DMS 273 (cell line): Measurements from ENCODE around the gene PTPRE.
A peak's percentile ranks its signal among the peaks of the same experiment; 100 is the strongest.

Source experiments
- DNase-seq: peaks from one replicate; lab custom pipeline; 2025; ENCODE audit not compliant: unreplicated experiment; lab: John Stamatoyannopoulos, UW

Gene PTPRE

DNA sequence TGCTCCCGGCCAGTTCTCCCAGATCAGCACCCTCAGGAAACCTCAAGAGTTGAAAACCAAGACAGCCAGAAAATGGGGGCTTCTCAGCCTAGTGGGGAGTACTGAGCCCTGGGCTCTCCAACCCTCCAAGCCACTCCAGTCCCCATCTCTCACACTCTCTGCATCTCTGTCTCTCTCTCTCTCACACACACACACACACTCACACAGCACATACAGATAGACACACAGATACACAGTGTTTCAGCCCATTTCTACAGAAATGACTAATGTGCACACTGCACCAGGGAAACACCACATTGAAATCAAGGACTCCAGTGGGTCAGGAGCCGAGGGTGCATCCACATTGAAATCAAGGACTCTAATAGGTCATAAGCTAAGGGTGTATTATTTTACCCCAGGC lies 111.8 kb downstream of the PTPRE start:
- no peak for DNase-seq

- DNase-seq = no peak
Observed at GRCh38 chr10:128022261-128023196, 115.6 kb downstream of the PTPRE start.

DNA sequence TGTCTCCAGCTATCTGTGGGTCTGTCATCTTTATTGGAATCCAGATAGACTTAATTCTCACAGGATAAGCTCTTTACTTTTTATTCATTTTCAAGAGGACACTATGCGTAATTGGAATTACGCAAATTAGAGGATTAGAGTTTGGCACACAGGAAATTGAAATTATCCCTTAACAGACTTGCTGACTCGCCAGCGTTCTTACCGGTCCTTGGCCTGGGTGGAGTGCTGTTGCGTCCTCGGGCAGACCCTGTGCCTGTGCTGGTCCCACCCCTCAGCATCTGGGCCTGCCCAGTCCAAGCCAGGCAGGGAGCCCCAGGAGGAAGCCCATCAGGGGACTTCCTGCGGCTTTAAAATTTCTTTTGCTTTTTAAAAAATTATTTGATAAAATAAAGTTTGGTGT lies 117.5 kb downstream of the PTPRE start:
- DNase-seq = no peak

DNA sequence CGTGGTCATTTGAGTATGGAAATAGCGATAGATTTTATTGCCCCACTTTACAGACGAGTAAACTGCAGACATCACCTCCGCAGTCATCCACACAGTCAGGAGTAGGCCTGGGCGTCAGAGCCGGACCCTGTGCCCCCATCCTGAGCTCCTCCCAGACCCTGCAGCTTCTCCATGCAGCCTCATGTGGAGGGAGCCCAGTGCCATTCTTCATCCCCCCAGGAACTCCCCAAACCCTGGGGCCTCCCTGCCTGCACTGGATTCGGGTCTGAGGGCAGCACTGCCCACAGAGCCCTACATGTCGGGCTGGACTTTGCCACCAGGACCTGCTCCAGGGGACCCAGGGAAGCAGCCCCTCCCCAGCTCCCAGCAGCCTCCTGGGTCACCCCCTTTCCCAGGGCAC lies 118.5 kb downstream of the PTPRE start:
- no peak for DNase-seq

DNA sequence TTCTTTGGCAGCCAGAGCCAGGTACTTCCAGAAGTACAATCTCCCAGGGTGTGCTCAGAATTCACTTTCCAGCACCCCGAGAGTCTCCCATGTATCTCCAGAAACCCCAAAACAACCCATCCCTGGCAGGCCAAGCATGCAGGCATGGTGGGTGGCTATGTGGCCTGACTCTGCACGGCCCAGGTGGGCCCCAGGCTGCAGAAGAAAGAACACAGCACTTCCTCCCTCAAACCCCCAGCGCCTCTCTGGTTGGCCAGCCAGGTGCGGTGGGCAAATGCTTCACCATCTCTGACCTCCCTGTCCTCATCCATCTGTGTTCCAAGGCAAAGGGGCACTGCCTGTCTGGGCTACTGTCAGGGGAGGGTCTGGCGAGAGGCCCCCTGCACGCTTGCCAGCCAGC lies 119.0 kb downstream of the PTPRE start:
- DNase-seq = no peak

DNA sequence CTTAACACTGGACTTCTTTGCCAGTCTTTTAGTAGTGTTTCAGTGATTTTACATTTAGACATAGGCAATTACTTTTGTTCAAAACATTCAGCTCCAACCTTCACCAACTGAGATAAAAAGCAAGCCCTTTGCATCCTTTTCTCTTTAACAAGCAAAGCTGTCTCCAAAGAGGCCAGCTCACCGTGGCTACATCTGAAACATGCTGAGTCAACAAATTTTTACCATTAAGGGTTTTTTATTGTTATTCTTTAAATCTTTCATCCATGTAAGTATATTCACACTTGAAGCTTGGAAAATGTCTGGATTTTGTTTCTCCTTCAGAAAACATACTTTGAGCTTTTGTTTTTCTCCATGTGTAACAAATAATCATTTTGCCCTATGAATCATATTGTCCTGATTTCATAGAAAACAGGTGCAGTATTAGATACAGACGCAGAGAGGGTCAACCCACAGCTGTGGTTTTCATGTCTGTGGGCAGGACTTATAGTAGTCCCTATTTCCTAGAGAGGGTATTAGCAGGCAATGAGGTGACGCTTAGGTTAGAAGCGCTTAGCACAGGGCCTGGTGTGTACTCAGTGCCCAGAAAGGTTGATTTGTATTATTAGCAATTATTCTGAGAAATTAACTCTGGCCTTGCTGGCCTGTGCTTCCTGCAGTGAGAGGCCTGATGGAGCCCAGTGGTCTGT lies 119.9 kb downstream of the PTPRE start:
- DNase-seq = no peak

DNA sequence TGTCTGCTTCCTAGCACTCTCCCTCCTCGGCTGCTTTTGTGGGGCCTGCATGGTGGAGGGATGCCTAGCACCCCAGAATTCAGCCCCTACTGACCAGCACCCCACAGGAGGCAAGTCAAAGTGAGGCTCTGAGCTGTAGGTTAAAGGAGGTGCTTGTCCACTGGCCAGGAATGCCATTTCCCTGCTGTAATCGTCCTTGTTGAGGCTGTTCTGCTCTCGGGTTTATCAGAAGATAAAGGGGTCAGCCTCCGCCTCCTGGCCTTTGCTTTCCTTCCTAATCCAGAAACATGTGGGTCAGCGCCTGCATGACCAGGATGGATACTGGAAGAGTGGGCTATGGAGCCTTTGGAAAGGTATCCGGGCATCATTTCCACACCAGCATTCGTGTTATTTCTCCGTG lies 120.4 kb downstream of the PTPRE start:
- DNase-seq = no peak

DNA sequence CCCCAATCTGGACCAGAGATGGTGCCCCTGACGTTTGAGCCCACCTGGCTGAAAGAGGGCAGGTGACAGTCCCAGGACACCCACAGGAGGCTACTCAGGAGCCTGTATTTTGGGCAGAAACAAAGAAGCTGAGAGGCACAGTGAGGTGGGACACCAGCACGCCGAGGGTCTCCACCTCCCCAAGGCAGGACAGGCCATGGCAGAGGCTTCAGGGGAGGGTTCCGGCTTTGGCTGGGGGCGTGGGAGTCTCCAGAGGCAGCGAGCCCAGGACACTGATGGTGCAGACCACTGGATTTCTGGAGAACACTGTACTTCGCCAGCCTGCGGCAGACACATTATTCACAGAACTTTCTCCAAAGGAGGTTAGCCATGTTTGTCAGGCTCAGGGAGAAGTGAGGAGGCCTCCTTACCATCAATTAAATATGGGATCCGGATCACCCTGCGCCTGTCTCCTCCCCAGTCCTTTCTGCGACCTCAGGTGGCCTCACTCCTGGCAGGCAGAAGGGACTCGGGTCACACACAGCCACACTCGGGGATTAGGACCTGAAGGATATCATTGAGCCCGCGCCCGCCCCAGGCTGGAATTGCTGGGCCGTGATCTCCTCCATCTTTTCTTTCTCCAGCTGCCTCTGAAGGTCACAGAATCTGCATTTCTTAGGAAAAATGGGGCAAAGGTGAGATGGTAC lies 121.1 kb downstream of the PTPRE start:
- no peak for DNase-seq

DNA sequence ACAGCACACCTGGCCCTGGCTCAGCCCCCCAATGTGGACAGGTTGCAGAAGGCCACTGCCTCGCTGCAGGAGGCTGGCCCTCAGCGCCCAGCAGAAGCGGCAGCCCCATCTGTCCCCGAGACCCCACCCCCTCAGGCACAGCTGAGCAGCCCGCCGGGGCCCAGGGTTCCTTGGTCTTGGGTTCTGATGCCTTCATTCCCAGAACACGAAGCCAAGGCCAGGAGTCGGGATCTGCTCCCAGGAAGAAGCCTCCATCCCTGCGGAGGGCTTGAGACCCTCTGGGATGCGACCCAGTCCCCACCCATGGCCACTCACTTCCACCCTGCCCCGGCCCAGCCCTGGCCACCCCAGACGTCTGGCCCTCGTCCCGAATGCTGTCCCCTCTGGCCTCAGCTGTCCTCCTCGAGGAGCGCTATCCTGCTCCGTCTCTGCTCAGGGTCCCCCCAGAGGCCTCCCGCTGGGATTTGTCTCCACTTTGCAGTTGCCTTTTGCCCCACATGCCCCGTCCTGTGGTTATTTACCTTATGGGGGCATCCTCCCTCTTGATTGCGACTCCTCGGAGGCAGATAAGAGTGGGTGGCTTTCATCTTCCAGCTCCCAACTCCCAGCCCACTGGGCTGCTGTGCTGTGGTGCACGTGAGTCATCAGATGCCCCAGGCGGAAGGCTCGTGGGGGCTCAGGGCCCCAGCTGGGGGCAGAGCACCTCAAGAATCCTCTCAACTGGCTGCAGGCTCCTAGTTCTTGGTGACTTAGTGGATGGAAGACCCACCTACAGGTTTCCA lies 121.8 kb downstream of the PTPRE start:
- DNase-seq = no peak

DNA sequence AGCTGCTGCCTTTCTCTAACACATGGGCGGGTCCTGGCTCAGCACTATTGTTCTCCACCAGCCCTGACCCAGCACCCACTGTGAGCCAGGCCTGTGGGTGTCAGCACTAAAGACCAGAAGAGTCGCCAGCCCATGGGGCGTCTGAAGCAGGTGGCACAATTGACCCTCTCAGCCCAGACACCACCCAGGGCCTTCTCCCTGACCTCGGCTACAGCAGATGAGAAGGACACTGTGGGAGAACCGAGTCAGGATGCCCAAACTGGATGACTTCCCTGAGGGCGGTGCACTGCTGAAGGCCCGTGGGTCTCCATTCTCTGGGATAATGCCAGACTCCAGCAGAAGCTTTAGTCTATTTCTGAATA lies 122.4 kb downstream of the PTPRE start:
- DNase-seq = no peak

DNA sequence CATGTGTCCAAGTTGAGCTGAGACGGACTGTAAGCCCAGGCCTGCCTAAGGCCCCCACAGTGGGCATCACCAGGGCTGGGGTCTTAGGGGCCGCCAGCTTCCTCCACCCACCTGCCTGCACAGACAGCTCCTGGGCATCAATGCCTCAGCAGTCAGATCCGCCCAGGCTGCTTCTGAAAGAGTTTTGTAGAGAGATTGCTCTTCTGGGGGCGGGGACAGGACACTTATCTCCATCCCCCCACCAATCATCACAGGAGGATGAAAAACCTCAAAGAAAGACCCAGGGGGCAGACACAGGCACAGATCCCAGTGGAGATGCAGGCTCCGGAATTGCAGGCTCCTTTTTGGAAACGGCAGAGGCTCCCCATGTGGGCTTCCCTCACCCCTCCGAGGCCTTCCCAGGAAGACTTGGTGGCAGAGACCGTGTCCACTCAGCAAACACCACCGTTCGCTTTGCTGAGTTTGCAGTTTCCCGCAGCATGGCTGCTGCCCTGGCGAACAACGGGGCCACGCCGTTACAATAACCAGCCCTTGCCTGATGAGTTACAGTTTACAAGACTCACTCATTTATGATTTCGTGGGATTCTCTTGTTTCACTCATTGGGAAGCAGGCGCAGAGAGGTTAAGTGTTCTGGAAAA lies 122.9 kb downstream of the PTPRE start:
- DNase-seq = no peak

DNA sequence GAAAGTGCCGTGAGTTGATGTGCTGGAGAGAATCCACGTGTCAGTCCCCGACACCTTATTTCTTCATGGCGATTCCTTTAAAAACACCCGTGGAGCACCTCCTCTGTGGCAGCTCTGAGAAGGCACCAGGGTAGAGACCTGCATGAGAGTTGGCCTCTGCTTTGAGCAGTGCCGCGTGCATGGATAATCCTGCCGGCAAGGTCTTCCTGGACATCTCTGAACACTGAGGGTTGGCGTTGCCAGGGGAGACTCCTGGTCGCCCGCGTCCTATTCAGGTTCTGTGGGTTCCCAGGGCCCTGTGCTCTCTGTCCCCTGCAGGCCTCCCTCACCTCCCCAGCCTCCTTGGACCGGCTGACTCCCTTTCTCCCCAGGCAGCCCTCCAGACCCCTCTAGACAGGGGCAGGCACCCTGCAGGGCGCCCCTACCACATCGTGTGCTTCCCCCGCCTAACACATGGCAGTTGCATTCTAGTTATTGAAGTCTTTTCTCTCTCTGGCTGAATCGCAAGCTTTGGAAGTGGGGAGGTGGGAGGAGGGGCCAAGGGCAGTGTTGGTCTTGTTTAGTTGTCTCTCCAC lies 123.7 kb downstream of the PTPRE start:
- DNase-seq = no peak

GRCh38 chr10:128031216-128031615 lies 124.3 kb downstream of the PTPRE start:
- DNase-seq = no peak

- DNase-seq = no peak
Observed at GRCh38 chr10:128032466-128032865, 125.6 kb downstream of the PTPRE start.

- DNase-seq = peak; percentile 27
Observed at GRCh38 chr10:128035557-128035973, 128.7 kb downstream of the PTPRE start.

DNA sequence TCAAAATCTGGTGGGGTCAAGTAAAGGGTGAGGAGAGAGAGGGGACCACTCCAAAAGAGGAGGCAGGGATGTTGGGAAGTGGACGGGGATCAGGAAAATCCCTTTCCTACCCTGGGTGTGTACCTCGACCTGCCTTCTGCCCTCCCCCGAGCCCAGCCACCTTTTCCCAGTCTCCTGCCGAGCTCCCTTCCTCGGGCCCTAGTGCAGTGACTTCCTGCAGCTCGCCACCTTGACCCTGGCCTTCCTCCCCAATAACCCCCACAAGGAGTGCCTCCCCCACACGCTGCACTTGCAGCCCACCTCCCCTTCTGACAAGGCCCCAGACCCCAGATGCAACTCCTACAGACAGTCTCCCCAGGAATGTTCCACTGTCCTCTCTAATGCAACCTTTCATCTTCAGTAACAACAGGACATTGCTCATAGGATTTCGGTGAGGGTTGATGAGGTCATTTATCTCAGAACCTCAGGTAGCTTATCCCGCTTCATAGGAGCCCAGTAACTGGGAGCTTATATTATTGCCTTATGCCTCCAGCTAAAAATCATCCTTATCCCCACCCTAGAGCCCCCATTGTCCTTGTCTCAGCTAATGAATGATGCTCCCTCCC lies 129.2 kb downstream of the PTPRE start:
- DNase-seq = no peak

DNA sequence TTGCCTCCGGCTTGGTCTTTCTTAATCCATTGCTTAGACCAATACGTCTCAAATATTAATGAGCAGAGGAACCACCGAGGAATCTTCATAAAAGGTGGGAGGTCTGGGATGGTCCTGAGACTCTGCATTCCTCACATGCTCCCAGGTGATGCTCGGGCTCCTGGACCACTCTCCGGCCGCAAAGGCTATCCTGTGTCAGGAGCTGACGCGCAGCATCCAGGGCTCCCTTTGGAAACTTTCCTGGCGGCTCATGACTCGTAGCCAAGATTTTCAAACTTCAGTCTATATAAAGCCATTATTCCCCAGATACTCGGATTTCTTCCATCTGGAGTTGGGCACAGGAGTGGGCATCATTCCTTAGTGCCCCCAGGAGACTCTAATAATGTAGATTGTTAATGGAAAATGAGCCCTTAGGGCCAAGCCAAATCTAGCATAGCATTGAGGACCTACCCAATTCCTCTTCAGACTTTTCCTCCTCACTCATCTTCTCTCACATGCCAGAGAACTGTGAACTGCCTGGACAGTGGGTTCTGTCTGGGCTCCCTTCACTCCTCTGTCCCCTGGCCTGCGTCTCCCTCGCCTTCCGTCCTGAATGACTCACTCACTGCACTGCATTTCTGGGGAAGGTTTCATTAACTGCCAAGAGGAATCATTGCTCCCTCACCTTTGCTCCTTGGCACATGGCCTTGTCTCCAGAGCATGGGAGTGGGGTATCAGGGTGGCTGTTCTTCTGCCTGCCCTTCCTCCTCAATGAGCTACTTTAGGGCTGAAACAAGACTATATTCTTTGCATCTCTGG lies 130.0 kb downstream of the PTPRE start:
- no peak for DNase-seq

GRCh38 chr10:128040096-128040495 lies 133.2 kb downstream of the PTPRE start:
- DNase-seq = no peak

DNA sequence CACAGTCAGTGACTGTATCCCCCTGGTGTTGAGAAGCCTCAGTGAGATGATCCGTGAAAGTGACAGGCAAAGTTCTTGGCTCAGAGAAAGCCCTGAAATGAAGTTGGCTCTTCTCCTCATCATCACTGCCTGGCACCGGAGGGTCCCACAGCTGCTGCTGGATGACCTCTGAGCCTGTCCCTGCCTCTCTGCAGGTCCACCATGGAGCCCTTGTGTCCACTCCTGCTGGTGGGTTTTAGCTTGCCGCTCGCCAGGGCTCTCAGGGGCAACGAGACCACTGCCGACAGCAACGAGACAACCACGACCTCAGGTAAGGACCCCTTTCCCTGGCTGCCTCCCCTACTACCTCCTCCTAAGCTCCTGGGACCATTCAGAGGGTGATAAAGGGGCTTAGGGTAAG lies 133.8 kb downstream of the PTPRE start:
- DNase-seq = no peak
